Karpas-422 (cell line): Measurements from ENCODE around the gene GATM. TPM values are rescaled to one million over a fixed set of nuclear protein-coding genes. Genes with fewer than 3 reads are reported as not detected.
"Not testable (repeated sequence)": the region's sequence is repeated elsewhere in the genome, so short reads cannot be mapped to it uniquely, and the experiment has no call there.

ENCODE experiments used
- DNase-seq: peaks from one replicate; pipeline ENCODE4 v3.0.0-alpha.2; 2015
- H2AFZ ChIP-seq: fragments of 200-600 bp; sonication (generic); 2 replicates; pipeline ENCODE4 v1.6.1; 2014; ENCODE audit warnings: antibody characterized with exemption, low read length, mixed read lengths
- H3K27ac ChIP-seq: fragments of 200-600 bp; sonication (generic); 2 replicates; pipeline ENCODE4 v1.5.1; 2014; ENCODE audit warnings: mild to moderate bottlenecking, low read length, moderate library complexity
- H3K27me3 ChIP-seq: fragments of 200-600 bp; sonication (generic); 2 replicates; pipeline ENCODE4 v1.6.1; 2014; ENCODE audit warnings: low read length, mixed read lengths
- H3K36me3 ChIP-seq: fragments of 200-600 bp; sonication (generic); 2 replicates; pipeline ENCODE4 v1.6.1; 2014; ENCODE audit warnings: low read length, mixed read lengths; ENCODE audit not compliant: insufficient read depth
- H3K4me1 ChIP-seq: fragments of 200-600 bp; sonication (generic); 2 replicates; pipeline ENCODE4 v1.6.1; 2014; ENCODE audit warnings: mild to moderate bottlenecking, low read length, mixed read lengths
- H3K4me2 ChIP-seq: fragments of 200-600 bp; sonication (generic); 2 replicates; pipeline ENCODE4 v1.6.1; 2014; ENCODE audit warnings: low read length, low read depth, mild to moderate bottlenecking; ENCODE audit not compliant: poor library complexity, severe bottlenecking
- H3K4me3 ChIP-seq: fragments of 200-600 bp; sonication (generic); 2 replicates; pipeline ENCODE4 v1.5.1; 2014; ENCODE audit warnings: mild to moderate bottlenecking, antibody characterized with exemption, low read length, mixed read lengths
- H3K79me2 ChIP-seq: fragments of 200-600 bp; sonication (generic); 2 replicates; pipeline ENCODE4 v1.6.1; 2014; ENCODE audit warnings: mild to moderate bottlenecking, low read length, mixed read lengths
- H3K9ac ChIP-seq: fragments of 200-600 bp; sonication (generic); 2 replicates; pipeline ENCODE4 v1.6.0; 2014; ENCODE audit warnings: low read length
- H3K9me2 ChIP-seq: fragments of 200-600 bp; sonication (generic), shearing (Covaris generic); replicated peaks from 2 replicates; pipeline ENCODE4 v1.6.0; 2014; ENCODE audit warnings: mild to moderate bottlenecking, low read length, moderate library complexity; ENCODE audit not compliant: insufficient read depth
- H3K9me3 ChIP-seq: fragments of 300-700, 200-600 bp; sonication (generic); 2 replicates; pipeline ENCODE4 v1.6.1; 2014; ENCODE audit warnings: low read length, mixed read lengths
- H4K20me1 ChIP-seq: fragments of 200-600 bp; sonication (generic); 2 replicates; pipeline ENCODE4 v1.6.1; 2014; ENCODE audit warnings: mild to moderate bottlenecking, antibody characterized with exemption, low read length, low read depth; ENCODE audit not compliant: insufficient read depth
- total RNA-seq: library from RNA; depleted of rRNA; stranded (reverse); fragments of >200 nt; shearing (Covaris generic); gene quantifications from 2 replicates; pipeline ENCODE4 v1.2.3, GENCODE V29; 2014; ENCODE audit warnings: low replicate concordance

GATM gene
- total RNA-seq, 1 experiment from 2014 or later = 29.0 TPM

GRCh38 chr15:45371546-45371945, 6.8 kb downstream of the GATM start:
- Histone ChIP-seq H3K9me2 (no peaks in the 10 kb centered on the region), H3K27me3 (no peaks in the 10 kb centered on the region), H3K79me2 (no peaks in the 10 kb centered on the region), H3K27ac (no peak overlapping the region), H2AFZ (no peak overlapping the region), H4K20me1 (no peaks in the 10 kb centered on the region), H3K36me3 (no peaks in the 10 kb centered on the region), H3K4me2 (no peak overlapping the region), H3K4me1 (no peaks in the 10 kb centered on the region), H3K9ac (no peak overlapping the region), H3K9me3 (no peaks in the 10 kb centered on the region), H3K4me3 (no peak overlapping the region)
- DNase-seq = no peak

DNA sequence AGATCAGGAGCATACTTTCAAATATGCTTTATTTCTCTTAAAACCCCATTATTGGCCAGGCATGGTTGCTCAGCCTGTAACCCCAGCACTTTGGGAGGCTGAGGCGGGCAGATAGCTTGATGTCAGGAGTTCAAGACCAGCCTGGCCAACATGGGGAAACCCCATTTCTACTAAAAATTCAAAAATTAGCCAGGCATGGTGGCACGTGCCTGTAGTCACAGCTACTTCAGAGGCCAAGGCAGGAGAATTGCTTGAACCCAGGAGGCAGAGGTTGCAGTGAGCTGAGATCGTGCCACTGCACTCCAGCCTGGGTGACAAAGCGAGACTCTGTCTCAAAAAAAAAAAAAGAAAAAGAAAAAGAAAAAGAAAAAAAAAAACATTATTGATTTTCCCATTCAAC, 8.3 kb downstream of the GATM start:
- H3K4me2 ChIP-seq, H3K27ac ChIP-seq, H3K9me2 ChIP-seq, H3K27me3 ChIP-seq, H2AFZ ChIP-seq, H3K9me3 ChIP-seq, H3K4me1 ChIP-seq, H3K4me3 ChIP-seq, H3K9ac ChIP-seq, H4K20me1 ChIP-seq, H3K79me2 ChIP-seq, DNase-seq, H3K36me3 ChIP-seq: not testable (repeated sequence)

- H3K27me3 ChIP-seq, DNase-seq, H3K4me2 ChIP-seq, H4K20me1 ChIP-seq, H2AFZ ChIP-seq, H3K36me3 ChIP-seq, H3K79me2 ChIP-seq, H3K9me2 ChIP-seq, H3K4me3 ChIP-seq, H3K9me3 ChIP-seq, H3K4me1 ChIP-seq, H3K27ac ChIP-seq, H3K9ac ChIP-seq: not testable (repeated sequence)
Measured at GRCh38 chr15:45367222-45367621, 11.1 kb downstream of the GATM start.

DNA sequence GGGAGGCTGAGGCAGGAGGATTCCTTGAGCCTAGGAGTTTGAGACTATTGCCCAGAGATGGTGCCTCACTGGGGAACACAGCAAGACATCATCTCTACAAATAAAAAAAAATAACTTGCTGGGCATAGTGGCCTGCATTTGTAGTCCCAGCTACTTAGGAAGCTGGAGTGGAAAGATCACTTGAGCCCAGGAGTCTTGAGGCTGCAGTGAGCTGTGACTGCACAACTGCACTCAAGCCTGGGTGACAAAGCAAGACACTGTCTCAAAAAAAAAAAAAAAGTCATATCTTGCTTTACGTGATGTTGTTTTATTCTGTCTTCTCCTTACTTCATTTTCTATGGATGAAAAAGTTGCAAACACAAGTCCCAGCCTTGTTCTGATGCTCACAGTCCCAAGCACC, 14.1 kb downstream of the GATM start:
- H3K36me3 ChIP-seq = no peaks in the 10 kb centered on the region
- H3K4me2 ChIP-seq = no peak overlapping the region
- no peak overlapping the region for H3K4me3 ChIP-seq
- H3K27me3 ChIP-seq = no peaks in the 10 kb centered on the region
- H2AFZ ChIP-seq = no peak overlapping the region
- no peaks in the 10 kb centered on the region for H3K79me2 ChIP-seq
- H3K27ac ChIP-seq = no peak overlapping the region
- no peaks in the 10 kb centered on the region for H3K9me3 ChIP-seq
- no peak overlapping the region for H3K9ac ChIP-seq
- H3K4me1 ChIP-seq = no peaks in the 10 kb centered on the region
- no peaks in the 10 kb centered on the region for H3K9me2 ChIP-seq
- no peak for DNase-seq
- H4K20me1 ChIP-seq = no peaks in the 10 kb centered on the region

- no peak for DNase-seq
- Histone ChIP-seq H3K36me3 (no peaks in the 10 kb centered on the region), H3K27ac (no peak overlapping the region)
Measured at GRCh38 chr15:45363801-45364200, 14.5 kb downstream of the GATM start.

GRCh38 chr15:45363334-45363733, 15.0 kb downstream of the GATM start:
- Histone ChIP-seq H3K9me2 (no peaks in the 10 kb centered on the region), H3K79me2 (no peaks in the 10 kb centered on the region), H3K9me3 (no peaks in the 10 kb centered on the region), H3K9ac (no peak overlapping the region), H3K36me3 (no peaks in the 10 kb centered on the region), H3K27me3 (no peaks in the 10 kb centered on the region), H3K4me2 (no peak overlapping the region), H3K4me1 (no peaks in the 10 kb centered on the region), H3K4me3 (no peak overlapping the region), H3K27ac (no peak overlapping the region), H4K20me1 (no peaks in the 10 kb centered on the region), H2AFZ (no peak overlapping the region)
- DNase-seq = no peak

More at GRCh38 chr15:45363801-45364200, 14.5 kb downstream of the GATM start:
- Histone ChIP-seq H2AFZ (no peak overlapping the region), H3K27me3 (no peaks in the 10 kb centered on the region), H3K4me2 (no peak overlapping the region), H3K79me2 (no peaks in the 10 kb centered on the region), H3K4me1 (no peaks in the 10 kb centered on the region), H3K9me2 (no peaks in the 10 kb centered on the region), H3K9ac (no peak overlapping the region), H3K9me3 (no peaks in the 10 kb centered on the region), H3K4me3 (no peak overlapping the region), H4K20me1 (no peaks in the 10 kb centered on the region)

GRCh38 chr15:45362419-45362818, 15.9 kb downstream of the GATM start:
- no peak overlapping the region for H3K4me2 ChIP-seq
- DNase-seq = no peak

DNA sequence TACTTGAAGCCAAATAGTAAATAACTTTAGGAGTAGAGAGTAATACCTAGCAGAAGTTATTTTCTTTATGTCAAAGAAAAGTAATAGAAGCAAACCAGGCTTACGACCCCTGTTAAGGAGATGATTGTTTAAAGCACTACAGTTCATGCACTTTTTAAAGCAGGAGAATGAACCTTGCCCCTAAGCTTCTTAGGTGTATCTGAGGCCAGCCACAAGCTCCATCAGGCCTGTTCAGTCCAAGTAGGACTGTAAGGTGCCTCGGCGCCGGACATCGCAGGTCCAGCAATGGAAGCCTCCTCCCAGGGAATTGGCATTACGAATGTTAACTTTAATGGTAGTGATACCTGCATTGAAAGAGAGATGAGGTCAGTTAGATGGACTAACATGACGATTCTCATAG, 16.5 kb downstream of the GATM start:
- no peaks in the 10 kb centered on the region for H3K27me3 ChIP-seq
- no peaks in the 10 kb centered on the region for H3K36me3 ChIP-seq

More at GRCh38 chr15:45362419-45362818, 15.9 kb downstream of the GATM start:
- H3K4me1 ChIP-seq = no peaks in the 10 kb centered on the region
- no peaks in the 10 kb centered on the region for H3K79me2 ChIP-seq
- no peak overlapping the region for H3K27ac ChIP-seq
- no peaks in the 10 kb centered on the region for H3K36me3 ChIP-seq
- H3K9me2 ChIP-seq = no peaks in the 10 kb centered on the region
- no peak overlapping the region for H3K9ac ChIP-seq
- H2AFZ ChIP-seq = no peak overlapping the region
- no peak overlapping the region for H3K4me3 ChIP-seq
- no peaks in the 10 kb centered on the region for H3K27me3 ChIP-seq
- no peaks in the 10 kb centered on the region for H4K20me1 ChIP-seq
- H3K9me3 ChIP-seq = no peaks in the 10 kb centered on the region

GRCh38 chr15:45355860-45356259, 22.5 kb downstream of the GATM start:
- H3K4me2 ChIP-seq = no peak overlapping the region
- H3K4me1 ChIP-seq = no peaks in the 10 kb centered on the region
- no peaks in the 10 kb centered on the region for H3K36me3 ChIP-seq
- no peak overlapping the region for H3K27ac ChIP-seq
- no peaks in the 10 kb centered on the region for H3K9me3 ChIP-seq
- no peak overlapping the region for H2AFZ ChIP-seq
- no peaks in the 10 kb centered on the region for H4K20me1 ChIP-seq
- no peak overlapping the region for H3K9ac ChIP-seq
- H3K27me3 ChIP-seq = no peaks in the 10 kb centered on the region
- H3K4me3 ChIP-seq = no peak overlapping the region
- no peak for DNase-seq
- H3K79me2 ChIP-seq = no peaks in the 10 kb centered on the region
- H3K9me2 ChIP-seq = no peaks in the 10 kb centered on the region

More for the DNA sequence above, 16.5 kb downstream of the GATM start:
- H3K9me3 ChIP-seq = no peaks in the 10 kb centered on the region
- H2AFZ ChIP-seq = no peak overlapping the region
- H3K9me2 ChIP-seq = no peaks in the 10 kb centered on the region
- H3K4me2 ChIP-seq = no peak overlapping the region
- H4K20me1 ChIP-seq = no peaks in the 10 kb centered on the region
- no peaks in the 10 kb centered on the region for H3K4me1 ChIP-seq
- H3K27ac ChIP-seq = no peak overlapping the region
- DNase-seq = no peak
- no peak overlapping the region for H3K4me3 ChIP-seq
- no peak overlapping the region for H3K9ac ChIP-seq
- H3K79me2 ChIP-seq = no peaks in the 10 kb centered on the region
